Measurements from ENCODE around the gene SYNPO2.

The SYNPO2 gene

DNA sequence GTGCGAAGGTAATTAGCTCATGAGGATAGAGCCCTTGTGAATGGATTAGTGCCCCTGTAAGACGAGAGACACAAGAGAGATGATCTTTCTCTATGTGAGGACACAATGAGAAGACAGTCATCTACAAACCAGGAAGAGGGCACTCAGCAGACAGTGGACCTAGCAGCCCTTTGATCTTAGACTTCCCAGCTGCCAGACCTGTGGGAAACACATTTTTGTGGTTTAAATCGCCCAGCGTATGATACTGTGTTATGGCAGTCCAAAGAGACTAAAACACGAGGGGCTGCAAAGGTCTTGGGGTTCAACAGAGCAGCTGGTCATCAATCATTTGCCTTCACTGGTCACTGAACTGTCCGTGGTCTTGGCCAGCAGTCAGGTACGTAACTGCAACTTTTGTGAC is 9.2 kb upstream of the SYNPO2 start:
- no peak for DNase-seq (ENCODE audit: low spot score)

DNA sequence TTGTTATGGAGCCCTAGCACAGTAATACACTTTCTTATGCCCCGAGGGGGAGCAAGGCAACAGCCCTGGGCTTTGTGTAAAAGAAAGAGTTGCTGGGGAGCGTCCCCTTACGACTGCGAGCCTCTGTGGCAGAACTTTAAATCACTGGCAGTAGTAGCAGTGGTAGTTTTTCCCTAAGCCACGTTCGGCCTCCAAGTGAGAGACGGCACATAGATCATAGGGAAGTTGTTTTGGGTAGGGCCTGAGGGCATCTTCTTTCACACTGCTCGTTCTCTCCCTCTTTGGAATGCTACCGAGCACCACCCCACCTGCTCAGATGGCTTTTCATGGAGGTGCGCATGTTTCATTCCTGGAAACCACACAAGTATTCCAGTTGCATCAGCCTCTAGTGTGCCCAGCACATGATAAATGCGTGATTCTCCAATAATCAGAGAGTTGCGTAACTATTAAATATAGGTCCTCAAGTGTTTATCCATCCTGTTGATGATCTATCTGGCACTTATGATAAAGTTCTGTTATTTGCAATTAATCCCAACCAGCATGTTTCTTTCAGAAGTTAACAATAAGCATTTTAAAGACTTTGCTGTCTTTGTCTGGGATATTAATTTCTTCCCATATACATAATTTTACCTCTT is 7.0 kb upstream of the SYNPO2 start:
- DNase-seq (ENCODE audit: low spot score): no peak

DNA sequence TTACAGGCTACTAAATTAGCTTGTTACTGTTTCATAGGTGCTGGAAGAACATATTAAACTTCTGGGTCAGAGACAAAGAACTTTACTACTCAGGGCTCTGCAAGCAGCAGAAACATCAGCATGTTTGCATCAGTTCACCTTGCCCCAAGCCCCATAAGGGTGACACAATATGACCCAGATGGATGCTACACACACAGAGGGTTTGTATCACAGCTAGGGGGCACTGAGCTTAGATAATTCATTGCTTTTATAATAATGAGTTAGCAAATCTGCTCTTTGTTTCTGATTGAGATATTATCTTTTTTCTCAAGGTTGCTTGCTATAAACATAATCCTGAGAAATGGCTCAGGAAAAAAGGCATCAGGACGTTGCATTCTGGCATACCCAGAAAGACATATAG is 4.8 kb upstream of the SYNPO2 start:
- peak; percentile 5 for DNase-seq (ENCODE audit: low spot score)

DNA sequence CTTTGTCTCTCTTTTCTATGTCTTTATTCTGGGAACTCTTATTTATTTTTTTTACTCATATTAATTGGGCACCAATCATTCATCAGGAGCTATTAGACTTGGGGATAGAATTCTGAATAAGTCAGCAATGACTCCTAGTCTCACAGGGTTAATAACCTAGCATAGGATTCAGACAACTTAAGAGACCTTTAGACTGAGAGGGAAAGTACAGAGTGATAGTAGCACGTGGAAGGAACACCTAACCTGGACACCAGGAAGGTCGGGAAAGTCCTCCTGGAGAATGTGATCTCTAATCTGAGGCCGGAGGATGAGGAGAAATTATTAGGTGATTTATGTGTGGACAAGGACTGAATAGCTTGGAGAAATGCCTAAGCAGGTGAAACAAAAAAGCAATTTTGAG is 3.9 kb upstream of the SYNPO2 start:
- no peak for DNase-seq (ENCODE audit: low spot score)

DNA sequence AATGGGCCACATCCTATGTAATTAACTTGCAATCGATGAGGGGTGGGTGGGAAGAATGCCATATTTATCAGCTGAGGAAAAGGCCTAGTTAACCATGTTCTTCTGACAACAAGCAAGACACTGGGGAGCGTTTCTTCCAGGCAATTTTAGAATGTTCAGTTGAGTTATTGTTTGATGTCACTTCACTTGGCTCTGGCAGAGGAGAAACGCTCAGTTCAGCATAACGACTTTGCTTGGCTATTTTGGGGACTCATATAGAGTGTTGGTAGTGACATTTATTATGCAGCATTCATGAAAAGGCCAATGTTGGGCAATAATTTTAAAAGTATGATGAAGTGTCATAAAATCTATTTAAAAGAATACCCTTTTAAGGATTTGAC is 648 bp downstream of the SYNPO2 start:
- DNase-seq (ENCODE audit: low spot score): no peak

DNA sequence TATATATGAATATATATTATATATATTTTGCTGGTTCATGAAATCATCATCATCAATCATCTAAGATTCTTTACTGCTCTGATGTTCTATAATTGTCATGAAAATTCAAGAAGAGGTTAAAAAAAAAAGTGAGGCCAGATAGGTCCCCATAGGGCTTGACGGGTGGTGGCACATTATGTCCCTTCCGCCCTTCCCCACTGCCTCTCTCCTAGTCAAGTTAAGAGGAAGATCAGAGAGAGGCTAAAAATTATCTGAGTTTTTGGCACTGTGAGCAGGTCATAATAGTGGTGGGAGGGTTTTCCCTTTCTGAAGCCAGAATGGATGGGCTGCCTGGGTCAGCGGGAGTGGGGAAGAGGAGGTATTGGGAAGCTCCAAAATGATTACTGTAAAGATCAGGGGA is 5.4 kb downstream of the SYNPO2 start:
- no peak for DNase-seq (ENCODE audit: low spot score)

DNA sequence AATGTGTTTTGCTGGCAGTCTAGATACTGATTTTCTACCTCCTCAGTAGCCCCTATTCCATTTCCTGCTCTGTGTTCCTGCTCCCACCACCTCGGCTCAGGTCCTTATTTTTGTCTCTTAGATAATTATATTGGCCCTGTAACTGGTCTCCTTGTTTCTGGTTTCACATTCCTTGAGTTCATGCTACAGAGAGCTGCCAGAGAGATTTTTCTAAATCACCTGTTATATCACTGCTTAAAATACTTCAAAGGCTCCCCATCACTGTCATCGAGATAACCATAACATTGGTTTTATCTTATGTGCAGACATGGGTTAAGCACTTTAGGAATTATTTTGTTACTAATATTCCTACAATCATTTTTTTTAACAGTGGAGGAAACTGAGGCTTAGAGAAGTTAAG is 9.6 kb downstream of the SYNPO2 start:
- DNase-seq (ENCODE audit: low spot score): no peak

DNA sequence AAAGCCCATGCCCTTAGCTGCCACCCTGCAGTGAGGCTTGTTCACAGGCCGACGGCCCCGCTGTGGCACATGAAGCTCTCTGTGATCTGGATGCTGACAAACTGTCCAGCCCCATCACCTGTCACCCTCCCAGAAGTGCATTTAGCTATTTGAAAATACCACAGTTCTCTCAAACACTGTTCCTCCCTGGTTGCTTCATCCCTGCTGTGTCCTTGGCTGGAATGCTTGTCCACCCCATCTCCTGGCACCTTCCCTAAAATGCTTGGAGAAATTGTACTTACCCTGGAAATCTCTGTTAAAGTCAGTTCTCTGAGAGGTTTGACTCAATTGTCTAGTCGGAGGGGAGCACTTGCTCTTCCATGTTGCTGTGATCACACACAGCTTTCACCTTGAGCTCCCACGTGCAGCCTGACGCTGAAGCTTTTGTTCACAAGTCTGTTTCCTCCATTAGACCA is 10.1 kb downstream of the SYNPO2 start:
- no peak for DNase-seq (ENCODE audit: low spot score)

DNA sequence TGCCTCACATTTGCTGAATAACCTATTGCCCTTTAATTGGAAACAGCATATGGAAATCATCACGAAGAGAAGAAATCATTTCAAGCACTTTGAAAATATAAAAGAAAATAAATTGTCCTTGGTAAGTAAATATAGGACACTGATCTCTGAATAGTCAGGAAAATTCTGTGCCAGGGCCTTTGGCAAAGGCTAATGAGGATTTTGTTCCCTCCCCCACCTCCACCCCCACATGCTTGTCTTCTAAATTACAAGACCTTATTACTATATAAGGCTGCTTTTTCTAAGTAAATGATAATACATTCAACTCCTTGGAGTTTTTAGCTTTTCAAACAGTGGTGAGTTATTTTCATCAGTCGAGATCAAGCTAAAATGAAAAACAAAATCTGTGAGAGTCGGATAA is 15.8 kb downstream of the SYNPO2 start:
- no peak for DNase-seq (ENCODE audit: low spot score)

DNA sequence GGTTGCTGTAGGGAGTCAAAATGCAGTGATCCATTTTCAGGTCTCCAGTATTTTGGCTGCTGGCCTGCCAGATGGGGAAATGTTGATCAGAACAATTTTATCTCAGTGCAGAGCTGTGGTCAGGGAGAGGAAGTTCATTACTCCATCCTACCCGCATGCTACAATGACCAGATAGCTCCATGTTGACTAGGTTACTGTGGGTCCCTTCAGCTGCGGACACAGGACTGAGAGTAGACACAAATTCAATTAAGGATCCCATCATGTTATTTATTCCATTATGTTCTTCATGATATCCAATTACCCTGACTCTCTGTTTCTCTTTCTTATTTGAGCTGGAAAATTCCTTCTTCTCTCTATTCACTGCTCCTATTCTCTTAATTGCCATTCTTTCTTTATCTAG is 16.3 kb downstream of the SYNPO2 start:
- DNase-seq (ENCODE audit: low spot score): no peak

DNA sequence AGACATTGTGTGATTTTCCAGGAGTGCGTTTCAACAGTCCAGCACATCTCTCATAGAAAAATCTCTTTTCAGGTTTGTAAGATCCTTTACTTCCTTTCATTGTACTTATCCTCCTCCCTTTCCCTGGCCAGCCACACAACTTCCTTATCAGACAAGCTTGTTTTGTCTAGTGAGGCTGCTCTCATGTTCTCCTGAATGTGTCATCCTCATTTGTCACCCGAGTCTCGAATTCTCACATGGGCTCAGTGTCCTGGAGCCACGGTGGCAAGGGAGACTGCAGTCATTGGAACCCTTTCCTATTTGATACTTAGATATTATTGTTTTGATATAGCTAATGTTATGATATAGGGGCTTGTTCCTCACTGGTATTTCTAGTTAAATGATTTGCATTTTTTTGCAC is 16.9 kb downstream of the SYNPO2 start:
- no peak for DNase-seq (ENCODE audit: low spot score)

DNA sequence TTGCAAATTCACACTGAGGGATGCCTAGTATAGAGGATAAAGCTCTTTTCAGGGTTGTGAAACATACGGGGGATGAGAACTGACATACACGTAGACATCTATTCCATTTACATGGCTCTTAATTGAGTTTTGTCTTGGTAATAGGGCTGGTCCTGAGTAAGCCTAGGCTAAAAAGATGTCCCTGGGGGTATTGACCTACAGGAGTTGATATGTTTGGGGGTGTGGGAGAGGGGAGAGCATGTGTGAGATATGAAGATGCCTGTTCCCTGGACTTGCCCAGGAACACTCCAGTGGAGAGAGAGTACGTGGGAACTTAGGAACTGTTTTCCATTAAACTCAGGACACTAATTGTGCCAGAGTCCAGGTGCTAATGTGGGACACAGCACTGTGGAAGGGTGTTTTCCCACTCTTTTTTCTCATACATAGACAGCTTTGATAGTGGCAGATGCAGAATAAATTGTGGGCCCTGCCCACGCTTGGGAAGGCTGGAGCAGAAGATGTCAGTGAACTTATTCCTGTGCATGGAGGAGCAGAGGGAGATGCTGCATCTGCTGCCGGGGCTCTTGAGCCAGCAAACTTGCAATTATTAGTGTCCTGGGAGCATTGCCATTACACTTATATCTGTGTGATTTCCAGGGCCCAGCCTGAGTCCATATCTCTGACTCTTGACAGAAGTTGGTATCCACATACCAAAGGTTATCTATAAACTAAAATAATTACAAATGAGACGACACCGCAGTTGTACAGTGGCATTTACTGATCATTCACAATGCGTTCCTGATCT is 20.7 kb downstream of the SYNPO2 start:
- no peak for DNase-seq (ENCODE audit: low spot score)

DNA sequence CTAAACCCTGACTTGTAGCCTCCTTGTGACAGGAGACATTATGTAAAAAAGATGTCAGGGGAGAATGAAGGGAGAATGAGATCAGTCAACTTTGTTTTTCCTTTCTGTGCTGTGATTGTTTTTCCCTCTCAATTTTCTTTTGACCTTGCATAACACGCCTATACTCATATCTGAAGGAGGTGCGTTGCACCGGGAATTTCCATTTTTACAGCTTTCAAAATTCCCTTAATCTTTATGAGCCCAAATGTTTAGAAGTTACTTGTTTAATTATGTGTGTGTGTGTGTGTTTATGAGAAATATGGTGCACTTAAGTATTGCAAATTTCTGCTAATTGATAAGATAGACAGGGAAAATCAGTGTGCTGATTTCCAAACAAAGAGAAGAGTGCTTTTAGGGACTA is 21.6 kb downstream of the SYNPO2 start:
- no peak for DNase-seq (ENCODE audit: low spot score)

DNA sequence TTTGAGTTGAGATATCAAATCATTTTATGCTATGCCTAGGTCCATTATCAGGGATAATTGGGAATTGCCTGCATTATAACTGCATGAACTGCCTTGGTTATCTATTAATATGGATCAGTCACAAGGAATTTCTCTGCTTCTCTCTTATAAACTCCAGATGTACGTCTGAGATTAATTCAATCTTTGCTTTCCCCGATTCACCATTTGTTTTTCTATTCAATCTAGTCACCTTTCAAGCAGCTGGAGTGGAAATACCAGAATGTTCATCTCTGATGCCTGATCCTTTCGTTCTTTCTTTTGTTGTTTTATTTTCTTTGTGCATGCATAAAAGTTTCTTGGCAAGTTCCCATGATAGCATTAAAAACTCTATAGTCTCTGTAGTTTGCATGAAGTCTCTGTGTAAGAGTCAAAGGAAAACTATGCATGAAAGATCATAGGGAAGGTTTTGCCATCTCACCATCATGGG is 22.6 kb downstream of the SYNPO2 start:
- no peak for DNase-seq (ENCODE audit: low spot score)

DNA sequence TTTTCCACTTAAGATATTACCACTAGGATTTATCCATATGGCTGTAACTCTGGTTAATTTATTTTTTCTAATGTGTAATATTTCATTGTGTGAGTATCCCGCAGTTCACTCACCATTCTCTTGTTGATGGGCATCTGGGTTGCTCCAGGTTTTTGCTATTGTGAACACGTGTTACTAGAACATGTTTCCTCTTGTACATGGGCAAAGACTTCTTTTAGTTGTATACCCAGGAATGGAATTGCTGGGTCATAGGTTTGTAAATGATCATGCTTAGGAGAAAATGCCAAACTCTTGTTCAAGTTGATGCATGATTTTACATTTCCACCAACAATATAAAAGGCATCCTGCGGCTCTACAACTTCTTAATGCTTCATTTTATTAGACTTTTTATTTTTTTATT is 26.8 kb downstream of the SYNPO2 start:
- DNase-seq (ENCODE audit: low spot score): no peak

DNA sequence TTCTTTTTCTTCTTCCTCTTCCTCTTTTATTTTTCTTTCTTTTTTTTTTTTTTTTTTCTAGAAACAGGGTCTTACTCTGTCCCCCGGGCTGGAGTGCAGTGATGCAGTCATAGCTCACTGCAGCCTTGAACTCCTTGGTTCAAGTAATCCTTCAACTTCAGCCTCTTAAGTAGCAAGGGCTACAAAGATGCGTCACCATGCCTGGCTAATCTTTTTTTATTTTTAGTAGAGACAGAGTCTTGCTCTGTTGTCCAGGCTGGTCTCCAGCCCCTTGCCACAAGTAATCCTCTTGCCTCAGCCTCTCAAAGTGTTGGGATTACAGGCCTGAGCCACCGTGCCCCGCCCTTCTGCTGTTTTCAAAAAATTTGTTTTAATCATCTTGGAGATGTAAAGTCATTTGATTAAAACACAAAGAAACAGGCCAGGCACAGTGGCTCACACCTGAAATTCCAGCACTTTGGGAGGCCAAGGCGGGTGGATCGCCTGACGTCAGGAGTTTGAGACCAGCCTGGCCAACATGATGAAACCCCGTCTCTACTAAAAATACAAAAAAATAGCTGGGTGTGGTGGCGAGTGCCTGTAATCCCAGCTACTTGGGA is 28.1 kb downstream of the SYNPO2 start:
- DNase-seq (ENCODE audit: low spot score): no peak

DNA sequence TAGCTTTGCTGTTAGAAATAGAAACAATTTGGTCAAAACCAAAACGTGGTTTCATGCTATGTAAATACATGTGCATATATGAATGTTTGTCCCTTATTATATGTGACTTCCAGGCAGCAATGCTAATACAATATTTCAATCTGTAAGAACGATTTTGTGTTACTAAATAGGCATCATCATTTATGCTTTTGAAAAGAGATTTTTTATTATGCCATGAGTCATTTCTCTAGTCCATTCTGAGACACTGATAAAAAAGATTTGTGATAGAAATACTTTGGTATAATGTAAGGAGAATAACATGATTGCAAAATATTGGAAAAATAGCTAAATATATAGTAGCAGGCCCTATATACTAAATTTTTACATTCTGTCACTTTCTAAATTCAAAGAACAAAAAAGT is 28.9 kb downstream of the SYNPO2 start:
- DNase-seq (ENCODE audit: low spot score): no peak

DNA sequence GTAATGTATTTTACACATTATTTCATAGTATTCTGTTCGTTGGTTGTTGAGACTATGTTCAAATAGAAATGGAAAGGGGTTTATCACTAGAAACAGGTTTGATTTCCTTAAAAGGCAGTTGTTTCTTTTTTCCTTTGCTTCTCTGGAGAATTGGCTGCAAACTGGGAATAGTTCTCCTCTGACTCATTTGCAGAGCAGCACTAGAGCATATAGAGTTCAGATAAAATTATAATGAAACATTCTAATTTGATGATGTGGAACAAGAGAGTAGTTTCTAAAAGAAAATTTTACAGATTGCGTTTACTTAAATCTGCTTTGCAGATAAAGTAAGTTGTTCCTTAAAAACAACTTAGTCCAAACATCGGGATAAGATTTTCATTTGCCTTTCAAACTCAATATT is 29.7 kb downstream of the SYNPO2 start:
- no peak for DNase-seq (ENCODE audit: low spot score)

DNA sequence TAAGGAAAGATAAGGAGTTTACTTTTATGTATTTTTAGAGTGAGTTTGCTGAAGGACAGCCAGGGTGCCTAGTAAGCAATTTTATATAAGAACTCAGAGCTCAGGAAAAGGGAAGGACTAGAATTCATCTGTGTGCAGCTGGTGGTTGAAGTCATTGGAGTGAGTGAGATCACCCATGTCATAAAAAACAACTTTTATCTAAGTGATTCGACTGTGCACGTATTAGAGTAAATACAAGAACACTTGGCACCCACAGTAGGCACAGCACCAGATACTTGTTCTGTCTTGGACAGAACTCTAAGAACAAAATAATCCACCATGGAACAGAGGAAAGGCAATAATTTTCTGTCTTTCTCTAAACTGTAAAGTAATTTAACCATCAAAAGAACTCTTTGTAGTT is 31.6 kb downstream of the SYNPO2 start:
- no peak for DNase-seq (ENCODE audit: low spot score)

DNA sequence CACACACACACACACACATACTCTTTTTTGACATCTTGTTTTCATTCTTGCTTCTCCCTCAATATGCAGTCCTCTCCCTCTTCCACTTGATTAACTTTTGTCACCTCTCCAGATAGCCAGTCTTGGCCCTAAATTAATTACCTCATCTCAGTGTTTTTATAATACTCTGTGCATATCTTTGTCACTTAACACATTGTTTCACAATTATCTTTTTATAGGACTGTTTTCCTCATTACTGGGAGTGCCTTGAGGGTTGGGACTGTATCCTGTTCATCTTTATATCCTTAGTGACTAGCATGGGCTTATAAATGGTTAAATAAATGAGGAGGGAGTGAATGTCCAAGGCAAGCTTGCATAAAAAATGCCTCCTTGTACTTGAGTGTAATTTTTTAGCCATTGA is 33.1 kb downstream of the SYNPO2 start:
- DNase-seq (ENCODE audit: low spot score): no peak

DNA sequence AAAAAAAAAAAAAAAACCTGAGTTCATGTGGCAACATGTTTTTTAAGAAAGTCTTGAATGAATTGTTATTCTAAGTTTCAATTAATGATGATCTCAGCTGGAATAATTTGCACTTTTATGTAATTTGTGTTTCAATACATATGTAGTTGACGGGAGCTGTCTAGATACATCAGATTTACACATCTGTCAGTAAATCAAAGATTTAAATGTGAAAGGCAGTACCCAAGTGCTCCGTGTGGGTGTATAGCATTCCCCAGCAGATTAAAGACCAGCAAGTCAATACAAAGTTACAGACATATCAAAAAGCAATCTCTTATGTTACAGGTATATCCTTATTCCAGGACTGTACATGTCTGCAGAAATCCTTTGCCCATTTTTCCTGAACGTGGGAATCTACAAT is 35.2 kb downstream of the SYNPO2 start:
- no peak for DNase-seq (ENCODE audit: low spot score)

DNA sequence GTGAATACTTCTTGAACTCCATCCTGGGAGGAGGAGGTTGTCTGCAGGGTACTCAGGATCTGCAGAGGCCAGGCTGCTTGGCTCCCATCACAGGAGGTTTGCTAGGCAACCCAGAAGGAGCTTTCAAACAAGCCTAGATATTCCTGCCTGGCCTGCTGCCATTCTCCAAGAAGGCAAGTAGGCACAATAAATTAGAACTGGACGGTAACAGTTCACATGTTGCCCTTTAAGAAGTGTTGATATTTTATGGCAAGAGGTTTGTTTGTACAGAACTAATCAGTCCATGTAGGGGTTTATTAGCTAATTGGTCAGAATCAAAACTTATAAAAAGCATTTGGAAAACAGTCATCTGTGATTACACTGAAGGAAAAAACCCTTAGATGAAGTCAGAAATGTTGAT is 39.3 kb downstream of the SYNPO2 start:
- no peak for DNase-seq (ENCODE audit: low spot score)

DNA sequence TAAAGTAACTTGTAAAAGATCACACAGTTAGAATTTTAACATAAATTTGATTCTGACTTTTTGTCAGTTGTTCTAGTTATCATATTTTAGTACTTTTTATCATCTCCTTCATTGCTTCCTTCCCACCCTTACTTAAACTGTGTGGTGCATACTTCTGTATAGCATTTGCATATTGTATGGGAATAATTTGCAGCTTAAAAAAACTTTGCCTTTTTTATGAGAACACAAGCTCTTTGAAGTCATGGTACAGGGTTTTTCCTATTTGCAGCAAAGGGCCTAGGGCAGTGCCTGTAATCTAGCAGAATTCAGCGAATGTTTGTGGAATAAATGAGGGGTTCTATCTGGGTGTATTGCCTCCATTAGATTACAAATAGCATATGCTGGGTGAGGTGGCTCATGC is 41.6 kb downstream of the SYNPO2 start:
- DNase-seq (ENCODE audit: low spot score): no peak

DNA sequence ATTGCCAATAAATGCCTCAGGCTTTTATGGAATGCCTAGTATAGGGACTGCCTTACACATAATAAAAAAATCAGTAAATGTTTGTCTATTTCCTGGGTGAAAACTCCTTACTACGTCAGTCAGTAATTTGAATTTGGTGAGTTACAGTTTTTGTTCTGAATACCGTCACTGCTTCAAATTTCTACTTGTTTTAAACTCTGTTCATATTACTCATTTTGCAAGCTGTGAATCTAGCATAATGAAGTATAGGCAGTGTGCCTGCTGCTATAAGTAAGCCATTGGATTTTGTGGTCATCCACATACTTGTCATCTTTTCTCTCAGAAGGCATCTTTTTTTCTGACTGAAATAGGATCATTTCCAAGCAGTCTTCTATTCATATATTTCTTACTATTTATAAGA is 43.1 kb downstream of the SYNPO2 start:
- no peak for DNase-seq (ENCODE audit: low spot score)

All from activated CD4-positive, alpha-beta T cell treated with anti-CD3 and anti-CD28 coated beads, Interleukin-2, Interleukin-4, amounts not matched to agents 100 ng/mL and 50 ng/mL, durations not matched to agents 16 hours and 8 hours (primary cell).